ENCODE measurements around the gene MUS81. TPM values are rescaled to one million over a fixed set of nuclear protein-coding genes. Genes with fewer than 3 reads are reported as not detected.

The MUS81 gene
- polyA plus RNA-seq, 2 of the 4 experiments (the other 2 are of a cell fraction), result 27.8 to 33.4 TPM

GRCh38 chr11:65842144-65842543 lies 18.1 kb upstream of the MUS81 start (continued):
- TF ChIP-seq TFCP2L1 (CRISPR knock-in tag; IDR thresholded peaks at IDR 0.05) (no peak), HES2 (IDR thresholded peaks at IDR 0.05) (no peak)

DNA sequence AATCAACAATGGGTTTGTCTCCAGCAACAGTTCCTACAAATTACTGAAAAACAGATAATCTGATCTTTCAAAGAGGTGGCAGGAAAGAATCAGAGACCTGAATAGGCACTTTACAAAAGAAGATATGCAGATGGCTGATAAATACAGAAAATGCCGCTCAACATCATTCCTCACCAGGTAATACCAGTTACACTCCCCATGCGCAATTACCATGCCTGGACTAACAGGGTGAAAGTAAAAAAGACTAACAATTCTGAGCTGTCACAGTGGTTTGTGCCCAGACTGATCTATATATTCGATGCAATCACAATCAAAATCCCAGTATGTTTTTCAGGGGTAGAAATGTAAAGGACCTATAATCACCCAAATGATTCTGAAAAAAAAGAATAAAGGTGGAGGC lies 16.4 kb upstream of the MUS81 start:
- Histone ChIP-seq H3K4me3 (no peak overlapping the region), H3K4me2 (no peak overlapping the region), H3K9me3 (no peaks in the 10 kb centered on the region), H3K4me1 (no peaks in the 10 kb centered on the region), H3K27ac (no peak overlapping the region)
- DNase-seq (ENCODE audit: low read depth in 1 of 2, low spot score in 1 of 2) (no peak), ATAC-seq (no peak), FAIRE-seq (no peak)
- WGBS (ENCODE audit: missing lambda C conversion rate), result 80% methylated on average over 3 of the region's 3 CpGs
- TF ChIP-seq ZFP36 (IDR thresholded peaks at IDR 0.05; ENCODE audit: borderline replicate concordance, partially characterized antibody) (no peak), ZC3H11A (IDR thresholded peaks at IDR 0.05) (no peak), HOXA7 (CRISPR knock-in tag; IDR thresholded peaks at IDR 0.05) (no peak), EHF (CRISPR knock-in tag; IDR thresholded peaks at IDR 0.05) (no peak), ZNF302 (CRISPR knock-in tag; IDR thresholded peaks at IDR 0.05) (no peak), EP300 (IDR thresholded peaks at IDR 0.05) (no peak), HOXB13 (CRISPR knock-in tag; IDR thresholded peaks at IDR 0.05; ENCODE audit: low read depth) (no peak), EHMT2 (IDR thresholded peaks at IDR 0.05; ENCODE audit: low read depth) (no peak), PHF8 (IDR thresholded peaks at IDR 0.05; ENCODE audit: borderline replicate concordance, low read depth) (no peak), JUNB (IDR thresholded peaks at IDR 0.05) (no peak), RARB (CRISPR knock-in tag; IDR thresholded peaks at IDR 0.05) (no peak), TFCP2L1 (CRISPR knock-in tag; IDR thresholded peaks at IDR 0.05) (no peak), ESRRA (IDR thresholded peaks at IDR 0.05; ENCODE audit: borderline replicate concordance, low read length) (no peak), RCOR1 (IDR thresholded peaks at IDR 0.05; ENCODE audit: low read depth, low read length) (no peak), NPAS2 (CRISPR knock-in tag; IDR thresholded peaks at IDR 0.05; ENCODE audit: borderline replicate concordance) (no peak)
- TF ChIP-seq, protein P1, sequence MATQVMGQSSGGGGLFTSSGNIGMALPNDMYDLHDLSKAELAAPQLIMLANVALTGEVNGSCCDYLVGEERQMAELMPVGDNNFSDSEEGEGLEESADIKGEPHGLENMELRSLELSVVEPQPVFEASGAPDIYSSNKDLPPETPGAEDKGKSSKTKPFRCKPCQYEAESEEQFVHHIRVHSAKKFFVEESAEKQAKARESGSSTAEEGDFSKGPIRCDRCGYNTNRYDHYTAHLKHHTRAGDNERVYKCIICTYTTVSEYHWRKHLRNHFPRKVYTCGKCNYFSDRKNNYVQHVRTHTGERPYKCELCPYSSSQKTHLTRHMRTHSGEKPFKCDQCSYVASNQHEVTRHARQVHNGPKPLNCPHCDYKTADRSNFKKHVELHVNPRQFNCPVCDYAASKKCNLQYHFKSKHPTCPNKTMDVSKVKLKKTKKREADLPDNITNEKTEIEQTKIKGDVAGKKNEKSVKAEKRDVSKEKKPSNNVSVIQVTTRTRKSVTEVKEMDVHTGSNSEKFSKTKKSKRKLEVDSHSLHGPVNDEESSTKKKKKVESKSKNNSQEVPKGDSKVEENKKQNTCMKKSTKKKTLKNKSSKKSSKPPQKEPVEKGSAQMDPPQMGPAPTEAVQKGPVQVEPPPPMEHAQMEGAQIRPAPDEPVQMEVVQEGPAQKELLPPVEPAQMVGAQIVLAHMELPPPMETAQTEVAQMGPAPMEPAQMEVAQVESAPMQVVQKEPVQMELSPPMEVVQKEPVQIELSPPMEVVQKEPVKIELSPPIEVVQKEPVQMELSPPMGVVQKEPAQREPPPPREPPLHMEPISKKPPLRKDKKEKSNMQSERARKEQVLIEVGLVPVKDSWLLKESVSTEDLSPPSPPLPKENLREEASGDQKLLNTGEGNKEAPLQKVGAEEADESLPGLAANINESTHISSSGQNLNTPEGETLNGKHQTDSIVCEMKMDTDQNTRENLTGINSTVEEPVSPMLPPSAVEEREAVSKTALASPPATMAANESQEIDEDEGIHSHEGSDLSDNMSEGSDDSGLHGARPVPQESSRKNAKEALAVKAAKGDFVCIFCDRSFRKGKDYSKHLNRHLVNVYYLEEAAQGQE (IDR thresholded peaks at IDR 0.05), result no peak
- TF ChIP-seq, protein P2, sequence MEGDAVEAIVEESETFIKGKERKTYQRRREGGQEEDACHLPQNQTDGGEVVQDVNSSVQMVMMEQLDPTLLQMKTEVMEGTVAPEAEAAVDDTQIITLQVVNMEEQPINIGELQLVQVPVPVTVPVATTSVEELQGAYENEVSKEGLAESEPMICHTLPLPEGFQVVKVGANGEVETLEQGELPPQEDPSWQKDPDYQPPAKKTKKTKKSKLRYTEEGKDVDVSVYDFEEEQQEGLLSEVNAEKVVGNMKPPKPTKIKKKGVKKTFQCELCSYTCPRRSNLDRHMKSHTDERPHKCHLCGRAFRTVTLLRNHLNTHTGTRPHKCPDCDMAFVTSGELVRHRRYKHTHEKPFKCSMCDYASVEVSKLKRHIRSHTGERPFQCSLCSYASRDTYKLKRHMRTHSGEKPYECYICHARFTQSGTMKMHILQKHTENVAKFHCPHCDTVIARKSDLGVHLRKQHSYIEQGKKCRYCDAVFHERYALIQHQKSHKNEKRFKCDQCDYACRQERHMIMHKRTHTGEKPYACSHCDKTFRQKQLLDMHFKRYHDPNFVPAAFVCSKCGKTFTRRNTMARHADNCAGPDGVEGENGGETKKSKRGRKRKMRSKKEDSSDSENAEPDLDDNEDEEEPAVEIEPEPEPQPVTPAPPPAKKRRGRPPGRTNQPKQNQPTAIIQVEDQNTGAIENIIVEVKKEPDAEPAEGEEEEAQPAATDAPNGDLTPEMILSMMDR (IDR thresholded peaks at IDR 0.05), result no peak
- TF ChIP-seq, protein P3, sequence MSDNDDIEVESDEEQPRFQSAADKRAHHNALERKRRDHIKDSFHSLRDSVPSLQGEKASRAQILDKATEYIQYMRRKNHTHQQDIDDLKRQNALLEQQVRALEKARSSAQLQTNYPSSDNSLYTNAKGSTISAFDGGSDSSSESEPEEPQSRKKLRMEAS (IDR thresholded peaks at IDR 0.05), result no peak
- TF ChIP-seq, protein P4, sequence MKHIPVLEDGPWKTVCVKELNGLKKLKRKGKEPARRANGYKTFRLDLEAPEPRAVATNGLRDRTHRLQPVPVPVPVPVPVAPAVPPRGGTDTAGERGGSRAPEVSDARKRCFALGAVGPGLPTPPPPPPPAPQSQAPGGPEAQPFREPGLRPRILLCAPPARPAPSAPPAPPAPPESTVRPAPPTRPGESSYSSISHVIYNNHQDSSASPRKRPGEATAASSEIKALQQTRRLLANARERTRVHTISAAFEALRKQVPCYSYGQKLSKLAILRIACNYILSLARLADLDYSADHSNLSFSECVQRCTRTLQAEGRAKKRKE (CRISPR knock-in tag; IDR thresholded peaks at IDR 0.05; ENCODE audit: low read depth), result no peak
- ChIA-PET CTCF (interaction anchor here (0.8 to 1.9 kb wide), 9 partner anchors 8 to 206 kb away, joined by 3 to 8 read pairs (median 3); partner anchors contain the start of genes MUS81 and SIPA1), POLR2A (interaction anchor here (0.8 kb wide), 1 partner anchor 11 kb away, joined by 4 read pairs; no protein-coding TSS in a partner anchor)
